ENCODE results near the gene KRTAP5-11.

- TF ChIP-seq CTCF (IDR thresholded peaks at IDR 0.05; ENCODE audit: poor library complexity, severe bottlenecking) (no peak), SMC3 (conservative IDR thresholded peaks at IDR 0.05; ENCODE audit: poor library complexity) (no peak), EP300 (conservative IDR thresholded peaks at IDR 0.05; ENCODE audit: poor library complexity, severe bottlenecking) (no peak), TAF1 (IDR thresholded peaks at IDR 0.05; ENCODE audit: low read depth) (no peak), RAD21 (conservative IDR thresholded peaks at IDR 0.05) (no peak), POLR2AphosphoS5 (IDR thresholded peaks at IDR 0.05) (peak; percentile 32), EZH2 (IDR thresholded peaks at IDR 0.05; ENCODE audit: borderline replicate concordance, insufficient read depth, low read length, poor library complexity, severe bottlenecking) (no peak), REST (IDR thresholded peaks at IDR 0.05; ENCODE audit: borderline replicate concordance) (no peak), MXI1 (conservative IDR thresholded peaks at IDR 0.05; ENCODE audit: poor library complexity, severe bottlenecking) (no peak)
Measured at GRCh38 chr11:71575723-71576424, 6.8 kb downstream of the KRTAP5-11 start.

All from neural cell (in vitro differentiated cells).